Measurements from ENCODE around the gene CNIH2. TPM values are rescaled to one million over a fixed set of nuclear protein-coding genes. Genes with fewer than 3 reads are reported as not detected.
A peak's percentile ranks its signal among the peaks of the same experiment; 100 is the strongest.

The CNIH2 gene
- 1 to 10 TPM; 1.1 to 3.4 TPM for total RNA-seq
- polyA plus RNA-seq = 1 to 10 TPM; 1.1 to 2.0 TPM
- long read RNA-seq, donor 1, partial matches to known transcripts = 0 of 1 reads
- long read RNA-seq, donor 1, other reads (novel, unspliced or antisense) = 0 of 1 reads
- long read RNA-seq, donor 2, partial matches to known transcripts = 0 of 1 reads
- long read RNA-seq, donor 2, other reads (novel, unspliced or antisense) = 0 of 1 reads
- long read RNA-seq, donor 3 = 0 reads
- long read RNA-seq, donor 4, partial matches to known transcripts = 0 of 2 reads
- long read RNA-seq, donor 4, other reads (novel, unspliced or antisense) = 0 of 2 reads
- long read RNA-seq, donor 5, partial matches to known transcripts = 33 of 73 reads
- long read RNA-seq, donor 5, other reads (novel, unspliced or antisense) = 38 of 73 reads

DNA sequence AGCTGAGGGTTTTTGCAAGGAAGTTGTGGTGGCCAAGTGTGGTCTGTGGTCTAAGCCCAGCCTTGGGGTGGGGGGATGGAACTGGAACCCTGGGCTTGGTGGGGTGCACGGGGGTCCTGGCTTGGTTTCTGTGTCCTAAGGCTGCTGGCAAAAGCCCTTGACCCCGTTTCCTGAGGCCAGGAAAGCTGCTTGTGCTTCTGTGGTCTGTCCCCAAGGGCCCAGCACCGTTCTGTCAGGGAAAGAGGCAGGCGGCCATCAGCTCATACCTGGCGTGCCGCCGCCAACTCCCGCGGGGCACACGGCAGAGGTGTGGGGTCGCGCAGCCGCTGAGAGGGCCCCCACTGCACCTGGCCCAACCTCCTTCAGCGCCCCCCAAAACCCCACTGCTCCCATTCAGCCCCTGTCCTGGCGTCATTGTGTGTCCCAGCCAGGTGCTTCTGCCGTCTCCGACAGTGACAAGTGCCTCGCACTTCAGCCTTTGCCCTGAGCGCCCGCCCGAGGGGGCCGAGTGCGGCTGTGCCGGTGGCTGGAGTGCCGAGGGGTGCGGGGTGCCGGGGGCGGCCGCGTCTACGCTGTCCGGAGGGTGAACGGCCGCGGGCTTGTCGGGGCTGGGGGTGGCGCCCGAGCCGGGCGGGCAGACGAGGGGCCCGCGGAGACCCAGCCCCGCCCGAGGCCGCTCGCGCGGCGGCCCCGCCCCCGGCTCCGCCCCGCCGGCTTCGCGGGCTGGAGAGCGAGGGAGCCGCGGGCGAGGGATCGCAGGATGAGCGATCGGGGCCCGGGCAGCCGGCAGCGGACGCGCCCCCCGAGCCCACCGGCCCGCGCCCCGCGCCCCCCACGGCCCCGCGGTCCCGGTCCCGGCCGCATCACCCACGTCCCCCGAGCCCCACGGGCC, at the start of gene CNIH2:
TSS of gene CNIH2 (plus strand) at position 705 of the 892 bp plus-strand sequence. CDS start 282 bp downstream, outside the sequence.
- DNase-seq = peak; percentile 42 to 47 (median 47)
- no peak within 1 kb of the TSS for H3K27ac ChIP-seq (ENCODE audit: low read depth in 1 of 2, low read length in 1 of 2)

DNA sequence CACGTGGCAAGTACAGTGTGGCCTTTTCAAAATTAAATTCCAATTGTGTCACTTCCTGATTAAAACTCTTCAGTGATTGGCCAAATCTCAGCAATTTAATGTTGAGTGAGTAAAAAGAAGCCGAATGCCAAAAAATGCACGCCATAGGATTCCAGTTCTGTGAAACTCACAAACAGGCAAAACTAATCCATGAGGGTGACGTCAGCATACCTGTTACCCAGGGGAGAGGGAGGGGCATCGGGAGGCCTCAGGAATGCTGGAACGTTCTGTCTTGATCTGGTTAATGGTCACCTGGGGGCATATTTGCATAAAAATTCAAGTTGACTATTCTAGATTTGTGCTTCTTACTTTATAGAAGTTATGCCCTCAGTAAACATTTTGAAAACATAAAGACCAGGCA, 49.5 kb upstream of the CNIH2 start:
- Histone ChIP-seq H3K9ac (ENCODE audit: insufficient read depth in 1 of 2, low read length in 2 of 2) (no peak overlapping the region), H3K36me3 (ENCODE audit: control insufficient read depth in 4 of 4, insufficient read depth in 4 of 4, low read length in 4 of 4) (peaks cover 4 to 44% (median 22%) of the 10 kb centered on the region in 4 donors), H3K27me3 (ENCODE audit: control insufficient read depth in 3 of 3, insufficient read depth in 3 of 3, low read length in 2 of 3) (no peaks in the 10 kb centered on the region), H3K4me1 (ENCODE audit: control insufficient read depth in 5 of 5, insufficient read depth in 5 of 5, low read length in 5 of 5) (no peaks in the 10 kb centered on the region), H3K4me3 (no peak overlapping the region), H3K27ac (ENCODE audit: low read depth in 1 of 2, low read length in 1 of 2) (peak overlapping the region in 1 of 2 donors; percentile 71), H3K9me3 (ENCODE audit: control insufficient read depth in 4 of 4, insufficient read depth in 3 of 4, low read length in 3 of 4) (no peaks in the 10 kb centered on the region)
- 66 to 86% methylated on average over 6 of the region's 6 CpGs for WGBS, 2 donors
- TF ChIP-seq, protein P1, sequence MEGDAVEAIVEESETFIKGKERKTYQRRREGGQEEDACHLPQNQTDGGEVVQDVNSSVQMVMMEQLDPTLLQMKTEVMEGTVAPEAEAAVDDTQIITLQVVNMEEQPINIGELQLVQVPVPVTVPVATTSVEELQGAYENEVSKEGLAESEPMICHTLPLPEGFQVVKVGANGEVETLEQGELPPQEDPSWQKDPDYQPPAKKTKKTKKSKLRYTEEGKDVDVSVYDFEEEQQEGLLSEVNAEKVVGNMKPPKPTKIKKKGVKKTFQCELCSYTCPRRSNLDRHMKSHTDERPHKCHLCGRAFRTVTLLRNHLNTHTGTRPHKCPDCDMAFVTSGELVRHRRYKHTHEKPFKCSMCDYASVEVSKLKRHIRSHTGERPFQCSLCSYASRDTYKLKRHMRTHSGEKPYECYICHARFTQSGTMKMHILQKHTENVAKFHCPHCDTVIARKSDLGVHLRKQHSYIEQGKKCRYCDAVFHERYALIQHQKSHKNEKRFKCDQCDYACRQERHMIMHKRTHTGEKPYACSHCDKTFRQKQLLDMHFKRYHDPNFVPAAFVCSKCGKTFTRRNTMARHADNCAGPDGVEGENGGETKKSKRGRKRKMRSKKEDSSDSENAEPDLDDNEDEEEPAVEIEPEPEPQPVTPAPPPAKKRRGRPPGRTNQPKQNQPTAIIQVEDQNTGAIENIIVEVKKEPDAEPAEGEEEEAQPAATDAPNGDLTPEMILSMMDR (IDR thresholded peaks at IDR 0.05; ENCODE audit: control extremely low read depth, extremely low read depth) = no peak
- DNase-seq (peak; percentile 51 to 71 (median 57)), ATAC-seq (ENCODE audit: insufficient read depth, low FRiP score) (peak; percentile 53)

More for the DNA sequence above, at the start of gene CNIH2:
- Histone ChIP-seq H3K4me1 (ENCODE audit: control insufficient read depth in 5 of 5, insufficient read depth in 5 of 5, low read length in 5 of 5) (peaks cover 0 to 8% (median 0%) of the 10 kb centered on the region in 5 donors), H3K27me3 (ENCODE audit: control insufficient read depth in 3 of 3, insufficient read depth in 3 of 3, low read length in 2 of 3) (peaks cover 0 to 2% (median 0%) of the 10 kb centered on the region in 3 donors), H3K4me3 (no peak within 1 kb of the TSS), H3K36me3 (ENCODE audit: control insufficient read depth in 4 of 4, insufficient read depth in 4 of 4, low read length in 4 of 4) (peaks cover 2 to 39% (median 24%) of the 10 kb centered on the region in 4 donors), H3K9me3 (ENCODE audit: control insufficient read depth in 4 of 4, insufficient read depth in 3 of 4, low read length in 3 of 4) (no peaks in the 10 kb centered on the region), H3K9ac (ENCODE audit: insufficient read depth in 1 of 2, low read length in 2 of 2) (no peak within 1 kb of the TSS)
- no peak for ATAC-seq (ENCODE audit: insufficient read depth, low FRiP score)
- TF ChIP-seq, protein P1 (IDR thresholded peaks at IDR 0.05; ENCODE audit: control extremely low read depth, extremely low read depth) = no peak
- WGBS, 2 donors = 5 to 6% methylated on average over 54 to 84 of the region's 84 CpGs

DNA sequence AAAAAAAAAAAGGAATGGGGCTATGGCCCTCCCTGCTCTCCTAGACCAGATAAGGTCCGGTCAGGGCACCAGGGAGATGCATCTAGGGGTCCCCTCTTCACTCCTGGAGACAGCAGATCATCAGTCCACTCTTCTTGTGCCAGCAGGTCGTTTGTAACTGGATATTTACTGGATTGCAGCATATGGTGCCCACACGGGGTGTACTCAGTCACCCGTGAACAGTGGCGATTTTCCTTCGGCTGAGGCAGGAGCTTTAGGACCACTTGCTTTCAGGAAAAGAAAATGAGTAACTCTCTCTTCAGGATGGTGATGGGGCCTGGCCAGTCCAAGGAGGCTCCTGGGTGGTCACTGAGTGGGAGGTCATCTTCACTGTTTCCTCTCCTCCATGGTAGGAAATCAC, 47.8 kb upstream of the CNIH2 start:
- 89 to 93% methylated on average over 6 of the region's 6 CpGs for WGBS, 2 donors
- peaks cover 12 to 52% (median 25%) of the 10 kb centered on the region in 4 donors for H3K36me3 ChIP-seq (ENCODE audit: control insufficient read depth in 4 of 4, insufficient read depth in 4 of 4, low read length in 4 of 4)
- no peak overlapping the region for H3K9ac ChIP-seq (ENCODE audit: insufficient read depth in 1 of 2, low read length in 2 of 2)
- no peak overlapping the region for H3K27ac ChIP-seq (ENCODE audit: low read depth in 1 of 2, low read length in 1 of 2)
- TF ChIP-seq, protein P1 (IDR thresholded peaks at IDR 0.05; ENCODE audit: control extremely low read depth, extremely low read depth) = no peak
- no peak for ATAC-seq (ENCODE audit: insufficient read depth, low FRiP score)
- no peak for DNase-seq
- H3K4me1 ChIP-seq (ENCODE audit: control insufficient read depth in 5 of 5, insufficient read depth in 5 of 5, low read length in 5 of 5) = no peaks in the 10 kb centered on the region
- no peaks in the 10 kb centered on the region for H3K9me3 ChIP-seq (ENCODE audit: control insufficient read depth in 4 of 4, insufficient read depth in 3 of 4, low read length in 3 of 4)
- H3K4me3 ChIP-seq = no peak overlapping the region
- no peaks in the 10 kb centered on the region for H3K27me3 ChIP-seq (ENCODE audit: control insufficient read depth in 3 of 3, insufficient read depth in 3 of 3, low read length in 2 of 3)
